Heart left ventricle (tissue), 16 donors: ENCODE measurements around the gene MAPT. TPM values are rescaled to one million over a fixed set of nuclear protein-coding genes. Genes with fewer than 3 reads are reported as not detected.
"Not testable (repeated sequence)": the region's sequence is repeated elsewhere in the genome, so short reads cannot be mapped to it uniquely, and the experiment has no call there.

ENCODE experiments used
- ATAC-seq, 4 donors: fragments of 200-7000 bp; cut with Tn5 transposase; one replicate each; pipeline ENCODE4 v1.9.1; 2020 to 2022; ENCODE audit warnings: moderate library complexity in 4 of 4, mild to moderate bottlenecking in 3 of 4, moderate number of reproducible peaks in 1 of 4
- DNase-seq, 5 donors: peaks; one replicate each; pipeline ENCODE4 v3.0.0-alpha.2; 2020
- H3K27ac ChIP-seq, 12 donors: fragments of 200-600 bp; sonication (generic) in 4 of 12; one replicate each; pipeline versions ENCODE4 v1.5.0 to v1.8.0; 2016 to 2022; ENCODE audit warnings: mild to moderate bottlenecking in 2 of 12
- H3K27me3 ChIP-seq, 9 donors: fragments of 200-600 bp; sonication (generic) in 2 of 9; one replicate each; pipeline versions ENCODE4 v1.5.1 to v1.8.0; 2016 to 2022; ENCODE audit warnings: mild to moderate bottlenecking in 3 of 9
- H3K36me3 ChIP-seq, 9 donors: fragments of 200-600 bp; sonication (generic) in 2 of 9; one replicate each; pipeline versions ENCODE4 v1.5.0 to v1.8.0; 2018 to 2022; ENCODE audit warnings: mild to moderate bottlenecking in 2 of 9
- H3K4me1 ChIP-seq, 12 donors: fragments of 200-600 bp; sonication (generic) in 4 of 12; one replicate each; pipeline versions ENCODE4 v1.5.0 to v1.8.0; 2016 to 2022; ENCODE audit warnings: mild to moderate bottlenecking in 3 of 12
- H3K4me3 ChIP-seq, 12 donors: fragments of 200-600 bp; sonication (generic) in 4 of 12; one replicate each; pipeline versions ENCODE4 v1.5.0 to v1.8.0; 2017 to 2022; ENCODE audit warnings: mild to moderate bottlenecking in 9 of 12, moderate library complexity in 4 of 12
- H3K9me3 ChIP-seq, 12 donors: fragments of 200-600 bp; sonication (generic) in 4 of 12; one replicate each; pipeline versions ENCODE4 v1.5.0 to v1.8.0; 2016 to 2022; ENCODE audit warnings: mild to moderate bottlenecking in 1 of 12
- POLR2A ChIP-seq, 2 donors: fragments of 450-650 bp; IDR thresholded peaks; one replicate each; pipeline ENCODE4 v1.6.1; 2017; ENCODE audit warnings: antibody characterized with exemption in 2 of 2, mild to moderate bottlenecking in 2 of 2, moderate library complexity in 2 of 2
- WGBS, 4 donors: extraction: QIAGEN DNeasy Blood & Tissue Kit in 2 of 4; methylation state at CpG; one replicate each; pipeline versions ENCODE4 v1.1.5 to v1.1.7; 2013 to 2018; 5-methylcytosine and 5-hydroxymethylcytosine counted together
- intact Hi-C, 10 donors: fragments of 100-400 bp; cut with DNase I; formaldehyde crosslinking; loops; one replicate each; pipeline versions ENCODE4 v1.11.1 to v1.14.2; 2022
- polyA plus RNA-seq, 2 donors: library from polyadenylated mRNA; stranded (reverse); fragments of 200-250 nt; gene quantifications; one replicate each; pipeline ENCODE4 v1.2.3, GENCODE V29; 2013
- total RNA-seq, 9 donors: library from RNA; depleted of rRNA in 2 of 9; stranded (reverse); fragments of >200 nt in 2 of 9; fragmentation: NEBNext Ultra II Directional in 3 of 9; extraction: Animal tissue kit (Norgen Biotek cat#: 25700) in 3 of 9; gene quantifications; one replicate each; pipeline versions ENCODE4 v1.1.0 to v1.2.4, GENCODE V29; 2016 to 2023
- TF ChIP-seq, protein P1 (sequence below), 12 donors: fragments of 200-600 bp; sonication (generic) in 4 of 12; IDR thresholded peaks; one replicate each; pipeline versions ENCODE4 v1.5.0 to v1.8.0; 2018 to 2022; ENCODE audit warnings: antibody characterized with exemption in 12 of 12, mild to moderate bottlenecking in 5 of 12
- donor health status: ischemic (EF 13 %, LVEDD 7.1; RV severe dilation, severe dysfunction).
- donor health status: healthy with polysubstance abuse.
- donor health status: DM: no; HTN: yes; CAD: no.
- donor health status: DM: no; HTN: no; CAD: no.
- donor health status: ischemic (EF 25% LVEDD 6.9; RV normal size, moderate dysfunction).
- donor health status: ischemic (EF 25% LVEDD 5.7; RV mildly dilated, moderate dysfunction).
- donor health status: healthy.
- donor health status: DM: yes; HTN: yes; CAD: no.
- donor health status: ischemic (EF 35%, LVEDD 5.7; RV mildly dilated, moderate dysfunction).
- donor health status: nonischemic (EF 11% LVEDD 7.7; RV severe dilation, severe dysfunction).
- donor health status: DM: yes; HTN: yes; CAD: no.
- donor health status: PGD.
- donor health status: ischemic (EF 29% LVEDD 5.4; RV normal size, mild dysfunction).
- donor health status: nonischemic (EF 23%, LVEDD 6.1; RV moderate dilation, normal function).

The MAPT gene
- total and polyA plus RNA-seq, 11 donors: 2.9 to 70.4 (median 29.3) TPM

DNA sequence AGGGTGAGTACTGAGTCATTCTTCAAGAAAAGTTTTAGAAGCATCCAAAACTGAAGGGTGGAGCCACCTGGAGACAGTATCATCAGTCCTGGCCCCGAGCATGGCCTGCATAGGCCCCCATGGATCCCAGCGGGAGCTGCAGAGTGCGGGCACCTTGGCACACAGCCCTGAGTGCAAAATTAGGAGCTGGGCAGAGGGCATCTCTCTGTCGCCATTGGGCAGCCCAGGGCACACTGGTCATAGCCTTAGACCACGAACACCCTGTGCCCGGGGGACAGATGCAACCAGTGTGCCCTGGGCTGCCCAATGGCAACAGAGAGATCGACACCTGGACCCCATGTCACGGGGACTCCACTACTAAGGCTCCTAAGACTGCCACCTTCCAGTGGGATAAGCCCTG lies 14.6 kb downstream of the MAPT start:
- no peak overlapping the region for H3K4me3 ChIP-seq
- WGBS, 4 donors: 87 to 92% (median 89%) methylated on average over 3 to 8 of the region's 8 CpGs
- DNase-seq (no peak), ATAC-seq (no peak)
- no peaks in the 10 kb centered on the region for H3K36me3 ChIP-seq
- TF ChIP-seq POLR2A (IDR thresholded peaks at IDR 0.05): no peak
- TF ChIP-seq, protein P1, sequence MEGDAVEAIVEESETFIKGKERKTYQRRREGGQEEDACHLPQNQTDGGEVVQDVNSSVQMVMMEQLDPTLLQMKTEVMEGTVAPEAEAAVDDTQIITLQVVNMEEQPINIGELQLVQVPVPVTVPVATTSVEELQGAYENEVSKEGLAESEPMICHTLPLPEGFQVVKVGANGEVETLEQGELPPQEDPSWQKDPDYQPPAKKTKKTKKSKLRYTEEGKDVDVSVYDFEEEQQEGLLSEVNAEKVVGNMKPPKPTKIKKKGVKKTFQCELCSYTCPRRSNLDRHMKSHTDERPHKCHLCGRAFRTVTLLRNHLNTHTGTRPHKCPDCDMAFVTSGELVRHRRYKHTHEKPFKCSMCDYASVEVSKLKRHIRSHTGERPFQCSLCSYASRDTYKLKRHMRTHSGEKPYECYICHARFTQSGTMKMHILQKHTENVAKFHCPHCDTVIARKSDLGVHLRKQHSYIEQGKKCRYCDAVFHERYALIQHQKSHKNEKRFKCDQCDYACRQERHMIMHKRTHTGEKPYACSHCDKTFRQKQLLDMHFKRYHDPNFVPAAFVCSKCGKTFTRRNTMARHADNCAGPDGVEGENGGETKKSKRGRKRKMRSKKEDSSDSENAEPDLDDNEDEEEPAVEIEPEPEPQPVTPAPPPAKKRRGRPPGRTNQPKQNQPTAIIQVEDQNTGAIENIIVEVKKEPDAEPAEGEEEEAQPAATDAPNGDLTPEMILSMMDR (IDR thresholded peaks at IDR 0.05): no peak
- no peak overlapping the region for H3K27ac ChIP-seq
- H3K27me3 ChIP-seq: no peaks in the 10 kb centered on the region
- H3K9me3 ChIP-seq: peaks cover 0 to 16% (median 0%) of the 10 kb centered on the region in 12 donors
- intact Hi-C loops: no loop called here
- H3K4me1 ChIP-seq: peaks cover 0 to 28% (median 6%) of the 10 kb centered on the region in 12 donors

DNA sequence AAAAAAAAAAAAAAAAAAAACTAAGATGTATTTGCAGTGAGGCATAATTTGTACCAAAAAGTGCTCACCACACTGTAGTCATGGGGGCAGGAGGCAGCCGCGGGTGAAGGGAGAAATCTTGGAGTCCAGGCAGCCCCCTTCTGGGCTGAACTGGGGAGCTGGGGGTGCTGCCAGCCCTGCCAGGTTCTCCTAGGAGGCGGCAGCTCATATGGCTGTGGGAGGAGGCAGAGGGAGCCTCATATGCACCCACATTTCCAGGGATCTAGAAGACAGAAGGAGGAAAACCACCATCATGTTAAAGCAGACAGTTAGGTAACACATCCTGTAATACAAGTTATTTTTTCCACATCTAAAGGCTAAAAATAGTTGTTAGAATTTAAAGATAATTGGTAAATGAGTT lies 16.3 kb downstream of the MAPT start:
- WGBS, 4 donors: 78 to 87% (median 80%) methylated on average over 3 of the region's 3 CpGs
- no peak overlapping the region for H3K4me3 ChIP-seq
- peaks cover 0 to 16% (median 4%) of the 10 kb centered on the region in 12 donors for H3K4me1 ChIP-seq
- intact Hi-C loops: no loop called here
- ATAC-seq (no peak), DNase-seq (no peak)
- no peaks in the 10 kb centered on the region for H3K27me3 ChIP-seq
- no peak overlapping the region for H3K27ac ChIP-seq
- no peak for TF ChIP-seq POLR2A (IDR thresholded peaks at IDR 0.05)
- TF ChIP-seq, protein P1 (IDR thresholded peaks at IDR 0.05): no peak
- peaks cover 0 to 16% (median 0%) of the 10 kb centered on the region in 12 donors for H3K9me3 ChIP-seq
- H3K36me3 ChIP-seq: no peaks in the 10 kb centered on the region

DNA sequence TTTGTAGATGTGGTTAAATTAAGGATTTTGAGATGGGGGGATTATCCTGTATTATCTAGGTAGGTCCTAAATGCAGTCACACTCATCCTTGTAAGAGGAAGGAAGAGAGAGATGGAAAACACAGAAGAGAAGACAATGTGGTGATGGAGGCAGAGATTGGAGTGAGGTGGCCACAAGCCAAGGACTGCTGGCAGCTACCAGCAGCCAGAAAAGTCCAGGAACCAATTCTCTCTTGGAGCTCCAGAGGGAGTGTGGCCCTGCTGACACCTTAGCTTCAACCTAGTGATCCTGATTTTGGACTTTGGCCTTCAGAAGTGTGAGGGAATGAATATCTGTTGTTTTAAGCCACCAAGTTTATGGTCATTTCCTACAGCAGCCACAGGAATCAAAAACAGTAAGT lies 18.0 kb downstream of the MAPT start:
- no peak for DNase-seq
- H3K36me3 ChIP-seq: no peaks in the 10 kb centered on the region
- peaks cover 0 to 5% (median 0%) of the 10 kb centered on the region in 12 donors for H3K4me1 ChIP-seq
- no peak for ATAC-seq
- intact Hi-C loops: no loop called here
- H3K27ac ChIP-seq: no peak overlapping the region
- no peaks in the 10 kb centered on the region for H3K27me3 ChIP-seq
- H3K9me3 ChIP-seq: peaks cover 0 to 16% (median 0%) of the 10 kb centered on the region in 12 donors
- TF ChIP-seq, protein P1 (IDR thresholded peaks at IDR 0.05): no peak
- no peak overlapping the region for H3K4me3 ChIP-seq

DNA sequence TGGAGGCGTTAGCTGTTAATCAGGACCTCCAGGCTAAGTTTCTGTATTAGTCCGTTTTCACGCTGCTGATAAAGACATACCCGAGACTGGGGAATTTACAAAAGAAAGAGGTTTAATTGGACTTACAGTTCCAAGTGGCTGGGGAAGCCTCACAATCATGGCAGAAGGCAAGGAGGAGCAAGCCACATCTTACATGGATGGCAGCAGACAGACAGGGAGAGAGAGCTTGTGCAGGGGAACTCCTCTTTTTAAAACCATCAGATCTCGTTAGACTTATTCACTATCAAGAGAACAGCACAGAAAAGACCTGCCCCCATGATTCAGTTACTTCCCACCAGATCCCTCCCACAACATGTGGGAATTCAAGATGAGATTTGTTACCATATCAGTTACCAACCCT lies 18.7 kb downstream of the MAPT start:
- DNase-seq, H3K4me1 ChIP-seq, H3K4me3 ChIP-seq, ATAC-seq, H3K27me3 ChIP-seq, H3K27ac ChIP-seq, H3K36me3 ChIP-seq, intact Hi-C loops: not testable (repeated sequence)
- peaks cover 0 to 16% (median 0%) of the 10 kb centered on the region in 12 donors for H3K9me3 ChIP-seq
- 80 to 89% (median 86%) methylated on average over 5 of the region's 5 CpGs for WGBS, 4 donors

DNA sequence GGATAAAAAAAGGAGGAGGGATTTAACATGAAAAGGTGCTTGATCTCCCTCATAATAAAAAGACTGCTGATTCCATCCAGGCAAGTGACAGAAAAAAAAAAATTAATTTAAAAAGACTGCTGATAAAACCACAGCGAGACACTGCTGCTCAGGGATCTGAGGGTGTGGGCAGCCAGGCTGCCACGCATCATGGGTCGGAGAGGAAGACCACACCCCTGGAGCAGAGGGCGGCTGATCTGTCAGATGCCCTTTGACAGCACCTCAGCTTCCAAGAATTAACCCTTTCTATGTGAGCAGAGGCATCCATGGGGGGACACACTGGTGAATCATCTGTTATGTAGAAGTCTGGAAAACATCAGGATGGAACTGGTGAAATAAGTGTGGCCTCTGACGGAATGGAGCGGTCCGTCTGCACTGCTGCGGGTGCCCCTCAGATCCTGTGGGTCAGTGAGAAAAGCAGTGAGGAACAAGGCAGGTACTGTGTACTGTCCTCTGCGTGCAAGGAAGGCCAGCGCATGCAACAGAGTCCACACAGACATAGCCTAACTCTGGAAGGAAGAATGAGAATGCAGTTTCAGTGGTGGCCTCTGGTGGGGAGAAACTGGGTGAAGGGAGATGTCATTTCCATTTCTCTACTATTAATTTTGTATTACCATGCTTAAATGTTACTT lies 19.8 kb downstream of the MAPT start:
- TF ChIP-seq, protein P1 (IDR thresholded peaks at IDR 0.05): no peak
- no peak for TF ChIP-seq POLR2A (IDR thresholded peaks at IDR 0.05)
- Histone ChIP-seq H3K36me3 (no peaks in the 10 kb centered on the region), H3K27ac (no peak overlapping the region), H3K4me3 (no peak overlapping the region), H3K4me1 (no peaks in the 10 kb centered on the region), H3K27me3 (no peaks in the 10 kb centered on the region), H3K9me3 (peaks cover 0 to 16% (median 0%) of the 10 kb centered on the region in 12 donors)
- DNase-seq (no peak), ATAC-seq (no peak)
- intact Hi-C loops: no loop called here
- WGBS, 4 donors: 62 to 72% (median 68%) methylated on average over 10 of the region's 10 CpGs
